ENCODE measurements around the gene NANS.
"Not testable (repeated sequence)": the region's sequence is repeated elsewhere in the genome, so short reads cannot be mapped to it uniquely, and the experiment has no call there.

The NANS gene

DNA sequence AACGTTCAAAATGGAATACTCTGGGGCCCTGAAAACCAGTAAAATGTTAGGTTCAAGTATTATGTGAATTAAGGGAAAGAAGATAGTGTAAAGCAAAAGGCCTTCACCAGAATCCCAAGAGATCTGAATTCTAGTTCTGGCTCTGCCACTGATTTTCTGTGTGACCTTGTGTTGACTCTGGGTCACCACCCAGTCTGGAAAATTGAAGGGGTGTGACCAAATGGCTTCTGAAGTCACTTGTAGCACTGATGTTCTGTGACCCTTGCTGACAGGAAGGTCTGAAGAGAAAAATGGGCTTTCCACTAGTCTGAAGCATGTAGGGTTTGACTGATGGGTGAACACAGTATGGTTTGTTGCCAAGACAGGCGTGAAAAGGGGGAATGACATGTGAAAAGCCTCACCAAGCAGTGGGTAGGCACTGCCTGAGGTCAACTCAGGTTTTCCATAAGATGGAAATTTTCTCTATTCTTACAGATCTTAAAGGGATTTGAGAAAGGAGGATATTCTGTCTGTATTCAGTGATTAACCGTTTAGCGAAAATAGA is 40.3 kb upstream of the NANS start:
- Histone ChIP-seq H3K36me3 (ENCODE audit: insufficient read depth, insufficient read length, low read length) (peaks cover 87% of the 10 kb centered on the region), H3K4me3 (ENCODE audit: insufficient read length, low read depth) (no peak overlapping the region), H3K9ac (ENCODE audit: insufficient read length, low read depth) (no peak overlapping the region), H3K27me3 (ENCODE audit: insufficient read depth, insufficient read length) (no peaks in the 10 kb centered on the region), H3K4me1 (ENCODE audit: insufficient read depth, insufficient read length) (no peaks in the 10 kb centered on the region), H3K9me3 (ENCODE audit: insufficient read depth, low read length) (no peaks in the 10 kb centered on the region)
- TF ChIP-seq SUZ12 (IDR thresholded peaks at IDR 0.05; ENCODE audit: extremely low read depth, insufficient read depth, insufficient read length) = no peak
- TF ChIP-seq YY1 (IDR thresholded peaks at IDR 0.05; ENCODE audit: insufficient read depth, insufficient read length) = no peak
- no peak for TF ChIP-seq ZNF274 (IDR thresholded peaks at IDR 0.05; ENCODE audit: low read depth, low read length)
- no peak for DNase-seq (ENCODE audit: low read depth, low spot score)

DNA sequence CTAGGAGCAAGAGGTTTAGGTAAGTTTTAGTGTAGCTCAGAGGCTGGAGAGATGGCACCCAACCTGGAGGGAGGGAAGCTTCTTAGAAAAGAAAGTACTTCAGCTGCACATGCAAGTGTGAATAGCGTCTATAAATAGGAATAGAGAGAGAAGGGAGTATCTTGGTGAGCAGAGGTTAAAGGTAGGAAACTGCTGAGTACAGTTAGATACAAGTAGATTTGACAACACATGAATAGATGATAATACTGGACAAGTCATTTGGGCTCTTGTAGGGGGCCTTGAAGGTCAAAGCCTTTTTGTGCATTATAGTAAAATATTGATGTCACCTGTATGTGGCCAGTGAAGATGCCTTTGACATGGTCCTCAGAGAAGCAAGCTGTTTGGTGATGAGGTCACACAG is 39.2 kb upstream of the NANS start:
- H3K4me1 ChIP-seq (ENCODE audit: insufficient read depth, insufficient read length) = peaks cover 3% of the 10 kb centered on the region
- no peak overlapping the region for H3K4me3 ChIP-seq (ENCODE audit: insufficient read length, low read depth)
- H3K9ac ChIP-seq (ENCODE audit: insufficient read length, low read depth) = no peak overlapping the region
- TF ChIP-seq ZNF274 (IDR thresholded peaks at IDR 0.05; ENCODE audit: low read depth, low read length) (no peak), SUZ12 (IDR thresholded peaks at IDR 0.05; ENCODE audit: extremely low read depth, insufficient read depth, insufficient read length) (no peak), YY1 (IDR thresholded peaks at IDR 0.05; ENCODE audit: insufficient read depth, insufficient read length) (no peak)
- no peaks in the 10 kb centered on the region for H3K9me3 ChIP-seq (ENCODE audit: insufficient read depth, low read length)
- H3K27me3 ChIP-seq (ENCODE audit: insufficient read depth, insufficient read length) = no peaks in the 10 kb centered on the region
- H3K36me3 ChIP-seq (ENCODE audit: insufficient read depth, insufficient read length, low read length) = peaks cover 80% of the 10 kb centered on the region
- DNase-seq (ENCODE audit: low read depth, low spot score) = no peak

DNA sequence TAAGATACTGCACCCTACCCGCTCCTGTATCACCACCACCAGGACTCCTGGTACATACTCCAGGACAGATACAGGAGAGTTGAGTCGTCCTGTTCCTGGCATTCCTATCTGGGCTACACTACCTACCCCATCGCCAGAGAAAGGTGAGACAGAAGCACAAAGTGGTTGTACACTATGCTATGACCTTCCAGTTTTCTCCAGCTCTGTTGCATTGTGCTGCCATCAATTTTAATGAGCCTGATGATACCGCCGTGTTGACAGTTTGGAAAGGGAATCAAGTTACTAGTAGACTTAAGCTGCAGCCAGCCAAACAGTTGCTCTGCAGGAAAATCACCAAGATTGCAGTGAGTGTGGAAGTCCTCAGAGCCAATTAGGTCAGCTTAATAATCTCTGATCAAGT is 38.2 kb upstream of the NANS start:
- TF ChIP-seq ZNF274 (IDR thresholded peaks at IDR 0.05; ENCODE audit: low read depth, low read length) = no peak
- TF ChIP-seq SUZ12 (IDR thresholded peaks at IDR 0.05; ENCODE audit: extremely low read depth, insufficient read depth, insufficient read length) = no peak
- no peak for TF ChIP-seq YY1 (IDR thresholded peaks at IDR 0.05; ENCODE audit: insufficient read depth, insufficient read length)
- Histone ChIP-seq H3K9ac (ENCODE audit: insufficient read length, low read depth) (no peak overlapping the region), H3K27me3 (ENCODE audit: insufficient read depth, insufficient read length) (no peaks in the 10 kb centered on the region), H3K36me3 (ENCODE audit: insufficient read depth, insufficient read length, low read length) (peaks cover 71% of the 10 kb centered on the region), H3K4me3 (ENCODE audit: insufficient read length, low read depth) (no peak overlapping the region), H3K9me3 (ENCODE audit: insufficient read depth, low read length) (no peaks in the 10 kb centered on the region), H3K4me1 (ENCODE audit: insufficient read depth, insufficient read length) (peaks cover 3% of the 10 kb centered on the region)
- DNase-seq (ENCODE audit: low read depth, low spot score) = no peak

DNA sequence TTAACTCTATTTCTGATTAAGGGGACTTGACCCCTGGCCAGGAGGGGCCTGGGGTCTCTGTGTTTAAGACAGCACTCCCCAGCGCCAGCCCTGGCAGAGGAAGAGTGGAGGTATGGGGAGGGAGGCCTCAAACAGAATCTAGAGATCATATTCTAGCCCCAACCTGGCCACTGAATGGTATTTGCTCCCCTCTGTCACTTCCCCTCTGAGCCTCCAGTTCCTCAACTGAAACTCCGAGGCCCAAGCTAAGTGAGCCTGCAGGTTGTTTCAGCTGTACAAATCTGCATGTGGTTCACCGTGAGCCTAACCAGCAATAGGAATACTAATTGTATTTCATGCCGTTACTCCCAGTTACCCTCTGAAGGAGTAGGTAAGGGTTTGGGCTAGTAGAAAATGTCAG is 37.4 kb upstream of the NANS start:
- no peaks in the 10 kb centered on the region for H3K27me3 ChIP-seq (ENCODE audit: insufficient read depth, insufficient read length)
- DNase-seq (ENCODE audit: low read depth, low spot score) = no peak
- H3K9ac ChIP-seq (ENCODE audit: insufficient read length, low read depth) = no peak overlapping the region
- H3K4me3 ChIP-seq (ENCODE audit: insufficient read length, low read depth) = no peak overlapping the region
- peaks cover 3% of the 10 kb centered on the region for H3K4me1 ChIP-seq (ENCODE audit: insufficient read depth, insufficient read length)
- no peak for TF ChIP-seq ZNF274 (IDR thresholded peaks at IDR 0.05; ENCODE audit: low read depth, low read length)
- TF ChIP-seq YY1 (IDR thresholded peaks at IDR 0.05; ENCODE audit: insufficient read depth, insufficient read length) = no peak
- no peak for TF ChIP-seq SUZ12 (IDR thresholded peaks at IDR 0.05; ENCODE audit: extremely low read depth, insufficient read depth, insufficient read length)
- no peaks in the 10 kb centered on the region for H3K9me3 ChIP-seq (ENCODE audit: insufficient read depth, low read length)
- peaks cover 63% of the 10 kb centered on the region for H3K36me3 ChIP-seq (ENCODE audit: insufficient read depth, insufficient read length, low read length)

DNA sequence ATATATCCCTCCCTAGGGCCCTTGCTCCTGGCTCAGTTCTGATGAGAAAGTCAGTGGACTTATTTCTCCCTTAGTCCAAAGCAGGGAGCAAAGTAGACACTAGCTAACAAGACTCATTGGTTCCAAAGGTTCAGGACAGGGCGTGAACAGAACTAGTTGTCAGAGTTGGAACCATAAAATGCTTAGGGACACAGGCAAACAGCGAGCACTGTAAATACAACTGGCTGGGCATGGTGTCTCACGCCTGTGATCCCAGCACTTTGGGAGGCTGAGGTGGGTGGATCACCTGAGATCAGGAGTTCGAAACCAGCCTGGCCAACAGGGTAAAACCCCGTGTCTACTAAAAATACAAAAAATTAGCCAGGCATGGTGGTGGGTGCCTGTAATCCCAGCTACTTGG is 36.7 kb upstream of the NANS start:
- not testable (repeated sequence) for H3K4me1 ChIP-seq (ENCODE audit: insufficient read depth, insufficient read length); DNase-seq (ENCODE audit: low read depth, low spot score); H3K9ac ChIP-seq (ENCODE audit: insufficient read length, low read depth); H3K9me3 ChIP-seq (ENCODE audit: insufficient read depth, low read length); H3K27me3 ChIP-seq (ENCODE audit: insufficient read depth, insufficient read length); H3K4me3 ChIP-seq (ENCODE audit: insufficient read length, low read depth)
- H3K36me3 ChIP-seq (ENCODE audit: insufficient read depth, insufficient read length, low read length) = peaks cover 56% of the 10 kb centered on the region

DNA sequence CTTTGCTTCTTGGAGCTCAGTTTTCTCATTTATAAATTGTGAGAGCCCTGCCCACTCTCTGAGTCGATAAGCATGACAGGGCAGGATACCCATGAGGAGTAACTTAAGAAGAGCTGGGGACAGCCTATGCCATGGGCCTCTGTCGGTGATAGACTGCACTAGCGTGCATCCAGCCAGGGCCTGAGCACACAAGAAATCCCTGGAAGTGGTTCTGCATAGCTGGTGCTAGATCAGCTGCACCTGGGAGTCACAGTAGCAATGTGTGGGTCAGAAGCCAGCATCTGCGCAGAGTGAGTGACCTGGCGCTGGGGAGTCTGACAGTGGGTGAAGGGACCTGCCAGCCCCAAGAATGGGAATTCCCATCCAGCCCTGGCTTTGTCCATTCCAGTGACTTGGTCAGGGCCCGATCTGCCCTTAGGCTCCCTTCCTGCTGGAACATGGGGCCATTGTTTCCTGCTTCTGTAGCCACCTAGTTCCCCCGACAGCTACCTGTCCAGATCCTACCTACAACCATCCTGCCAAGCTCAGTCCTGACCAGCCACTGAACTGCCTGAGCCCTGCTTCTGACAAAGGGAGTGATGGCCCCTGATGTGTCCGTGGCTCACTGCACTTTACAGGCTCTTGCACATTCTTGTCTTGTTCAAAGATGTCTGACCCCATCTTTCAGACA is 35.9 kb upstream of the NANS start:
- Histone ChIP-seq H3K27me3 (ENCODE audit: insufficient read depth, insufficient read length) (no peaks in the 10 kb centered on the region), H3K9ac (ENCODE audit: insufficient read length, low read depth) (no peak overlapping the region), H3K4me3 (ENCODE audit: insufficient read length, low read depth) (no peak overlapping the region), H3K36me3 (ENCODE audit: insufficient read depth, insufficient read length, low read length) (peaks cover 49% of the 10 kb centered on the region), H3K4me1 (ENCODE audit: insufficient read depth, insufficient read length) (peaks cover 3% of the 10 kb centered on the region), H3K9me3 (ENCODE audit: insufficient read depth, low read length) (no peaks in the 10 kb centered on the region)
- DNase-seq (ENCODE audit: low read depth, low spot score) = no peak
- TF ChIP-seq SUZ12 (IDR thresholded peaks at IDR 0.05; ENCODE audit: extremely low read depth, insufficient read depth, insufficient read length) (no peak), YY1 (IDR thresholded peaks at IDR 0.05; ENCODE audit: insufficient read depth, insufficient read length) (no peak), ZNF274 (IDR thresholded peaks at IDR 0.05; ENCODE audit: low read depth, low read length) (no peak)

DNA sequence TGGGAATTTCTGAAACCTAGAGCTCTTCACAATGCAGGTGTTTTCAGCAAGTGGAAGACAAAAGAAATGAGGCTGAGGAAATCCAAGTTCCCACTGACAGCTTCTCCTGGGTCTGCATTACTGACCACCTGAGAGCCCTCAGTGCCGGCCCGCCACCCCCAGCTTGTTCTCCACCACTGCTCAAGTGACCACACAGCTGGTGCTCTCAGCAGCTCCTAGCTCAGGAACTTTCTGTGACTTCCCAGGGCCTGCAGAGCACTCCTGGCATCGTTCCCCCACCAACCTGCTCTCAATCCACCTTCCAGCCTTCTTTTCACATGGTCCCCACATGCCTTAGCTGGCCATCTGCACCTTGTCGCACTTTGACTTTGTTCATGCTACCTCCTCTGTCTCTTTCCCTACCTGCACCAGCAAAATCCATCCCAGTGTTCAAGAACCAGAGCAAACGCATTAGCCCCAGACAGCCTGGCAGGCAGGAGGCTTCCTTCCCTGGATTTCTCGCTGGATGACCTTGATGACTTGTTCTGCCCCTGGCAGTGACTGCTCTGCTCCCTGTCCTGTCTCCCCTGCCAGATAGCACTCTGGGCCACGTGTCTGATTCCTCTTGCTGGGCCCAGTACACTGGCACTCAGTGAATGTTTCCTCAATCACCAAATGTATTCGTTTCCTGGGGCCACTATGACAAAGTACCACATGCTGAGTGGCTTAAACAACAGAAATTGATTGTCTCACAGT is 35.1 kb upstream of the NANS start:
- DNase-seq (ENCODE audit: low read depth, low spot score) = no peak
- Histone ChIP-seq H3K27me3 (ENCODE audit: insufficient read depth, insufficient read length) (no peaks in the 10 kb centered on the region), H3K36me3 (ENCODE audit: insufficient read depth, insufficient read length, low read length) (peaks cover 40% of the 10 kb centered on the region), H3K9me3 (ENCODE audit: insufficient read depth, low read length) (no peaks in the 10 kb centered on the region), H3K4me1 (ENCODE audit: insufficient read depth, insufficient read length) (peaks cover 3% of the 10 kb centered on the region), H3K9ac (ENCODE audit: insufficient read length, low read depth) (no peak overlapping the region), H3K4me3 (ENCODE audit: insufficient read length, low read depth) (no peak overlapping the region)
- TF ChIP-seq SUZ12 (IDR thresholded peaks at IDR 0.05; ENCODE audit: extremely low read depth, insufficient read depth, insufficient read length) (no peak), ZNF274 (IDR thresholded peaks at IDR 0.05; ENCODE audit: low read depth, low read length) (no peak), YY1 (IDR thresholded peaks at IDR 0.05; ENCODE audit: insufficient read depth, insufficient read length) (no peak)

All from NT2/D1 (cell line).